GM18498 (cell line): ENCODE measurements around the gene BTD.
A peak's percentile ranks its signal among the peaks of the same experiment; 100 is the strongest.

Experiments used
- ATAC-seq: cut with Tn5 transposase; IDR thresholded peaks from one replicate; pipeline ENCODE4 v1.9.1; 2021; ENCODE audit warnings: mild to moderate bottlenecking, moderate library complexity; ENCODE audit not compliant: unreplicated experiment

Gene BTD

GRCh38 chr3:15635121-15635661 lies 33.6 kb downstream of the BTD start:
- no peak for ATAC-seq

- ATAC-seq, result peak; percentile 45
These were observed 34.6 kb downstream of the BTD start for GRCh38 chr3:15636028-15636709.

GRCh38 chr3:15637131-15637951 lies 35.8 kb downstream of the BTD start:
- no peak for ATAC-seq

GRCh38 chr3:15638193-15638890 lies 36.8 kb downstream of the BTD start:
- no peak for ATAC-seq

- ATAC-seq, result no peak
These were observed 37.3 kb downstream of the BTD start for GRCh38 chr3:15638891-15639262.

- no peak for ATAC-seq
These were observed 43.7 kb downstream of the BTD start for GRCh38 chr3:15645246-15645645.

GRCh38 chr3:15645740-15646501 lies 44.4 kb downstream of the BTD start:
- no peak for ATAC-seq

- peak; percentile 17 for ATAC-seq
These were observed 45.4 kb downstream of the BTD start for GRCh38 chr3:15646851-15647511.

- peak; percentile 94 for ATAC-seq
These were observed 46.1 kb downstream of the BTD start for GRCh38 chr3:15647611-15648167.

GRCh38 chr3:15649341-15649740 lies 47.8 kb downstream of the BTD start:
- ATAC-seq, result no peak

GRCh38 chr3:15649858-15650257 lies 48.3 kb downstream of the BTD start:
- ATAC-seq, result no peak

- no peak for ATAC-seq
These were observed 49.9 kb downstream of the BTD start for GRCh38 chr3:15651396-15651795.

- no peak for ATAC-seq
These were observed 51.8 kb downstream of the BTD start for GRCh38 chr3:15653321-15653720.

- no peak for ATAC-seq
These were observed 52.6 kb downstream of the BTD start for GRCh38 chr3:15654127-15654526.

- ATAC-seq, result no peak
These were observed 53.3 kb downstream of the BTD start for GRCh38 chr3:15654891-15655290.

GRCh38 chr3:15656342-15656741 lies 54.8 kb downstream of the BTD start:
- ATAC-seq, result no peak

GRCh38 chr3:15657016-15657415 lies 55.5 kb downstream of the BTD start:
- no peak for ATAC-seq

GRCh38 chr3:15659254-15659975 lies 57.9 kb downstream of the BTD start:
- no peak for ATAC-seq
